Measurements from ENCODE around the gene LIPT2. TPM values are rescaled to one million over a fixed set of nuclear protein-coding genes. Genes with fewer than 3 reads are reported as not detected.

The LIPT2 gene
- total and polyA plus RNA-seq, 2 experiments from 2014 or later: 8.2 to 16.9 TPM

GRCh38 chr11:74463216-74463615 is 30.3 kb downstream of the LIPT2 start:
- H3K4me1 Mint-ChIP-seq: peaks cover 16% of the 10 kb centered on the region

More at GRCh38 chr11:74463216-74463615, 30.3 kb downstream of the LIPT2 start:
- TF ChIP-seq EZH2phosphoT487 (IDR thresholded peaks at IDR 0.05; ENCODE audit: unreplicated experiment): no peak
- TF ChIP-seq STAT1 (IDR thresholded peaks at IDR 0.05; ENCODE audit: unreplicated experiment): no peak
- TF ChIP-seq, protein P1, sequence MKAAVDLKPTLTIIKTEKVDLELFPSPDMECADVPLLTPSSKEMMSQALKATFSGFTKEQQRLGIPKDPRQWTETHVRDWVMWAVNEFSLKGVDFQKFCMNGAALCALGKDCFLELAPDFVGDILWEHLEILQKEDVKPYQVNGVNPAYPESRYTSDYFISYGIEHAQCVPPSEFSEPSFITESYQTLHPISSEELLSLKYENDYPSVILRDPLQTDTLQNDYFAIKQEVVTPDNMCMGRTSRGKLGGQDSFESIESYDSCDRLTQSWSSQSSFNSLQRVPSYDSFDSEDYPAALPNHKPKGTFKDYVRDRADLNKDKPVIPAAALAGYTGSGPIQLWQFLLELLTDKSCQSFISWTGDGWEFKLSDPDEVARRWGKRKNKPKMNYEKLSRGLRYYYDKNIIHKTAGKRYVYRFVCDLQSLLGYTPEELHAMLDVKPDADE (IDR thresholded peaks at IDR 0.05): no peak
- TF ChIP-seq JUNB (IDR thresholded peaks at IDR 0.05; ENCODE audit: unreplicated experiment): no peak
- no peak for TF ChIP-seq ZNF331 (CRISPR knock-in tag; IDR thresholded peaks at IDR 0.05; ENCODE audit: low read depth)
- TF ChIP-seq NANOG (IDR thresholded peaks at IDR 0.05; ENCODE audit: borderline replicate concordance): no peak
- TF ChIP-seq EZH2 (IDR thresholded peaks at IDR 0.05; ENCODE audit: low read depth, unreplicated experiment): no peak
- TF ChIP-seq ZNF114 (CRISPR knock-in tag; IDR thresholded peaks at IDR 0.05): no peak
- TF ChIP-seq, protein P2, sequence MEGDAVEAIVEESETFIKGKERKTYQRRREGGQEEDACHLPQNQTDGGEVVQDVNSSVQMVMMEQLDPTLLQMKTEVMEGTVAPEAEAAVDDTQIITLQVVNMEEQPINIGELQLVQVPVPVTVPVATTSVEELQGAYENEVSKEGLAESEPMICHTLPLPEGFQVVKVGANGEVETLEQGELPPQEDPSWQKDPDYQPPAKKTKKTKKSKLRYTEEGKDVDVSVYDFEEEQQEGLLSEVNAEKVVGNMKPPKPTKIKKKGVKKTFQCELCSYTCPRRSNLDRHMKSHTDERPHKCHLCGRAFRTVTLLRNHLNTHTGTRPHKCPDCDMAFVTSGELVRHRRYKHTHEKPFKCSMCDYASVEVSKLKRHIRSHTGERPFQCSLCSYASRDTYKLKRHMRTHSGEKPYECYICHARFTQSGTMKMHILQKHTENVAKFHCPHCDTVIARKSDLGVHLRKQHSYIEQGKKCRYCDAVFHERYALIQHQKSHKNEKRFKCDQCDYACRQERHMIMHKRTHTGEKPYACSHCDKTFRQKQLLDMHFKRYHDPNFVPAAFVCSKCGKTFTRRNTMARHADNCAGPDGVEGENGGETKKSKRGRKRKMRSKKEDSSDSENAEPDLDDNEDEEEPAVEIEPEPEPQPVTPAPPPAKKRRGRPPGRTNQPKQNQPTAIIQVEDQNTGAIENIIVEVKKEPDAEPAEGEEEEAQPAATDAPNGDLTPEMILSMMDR (conservative IDR thresholded peaks at IDR 0.05; ENCODE audit: low read depth in 2 of 2): no peak
- TF ChIP-seq, protein P3, sequence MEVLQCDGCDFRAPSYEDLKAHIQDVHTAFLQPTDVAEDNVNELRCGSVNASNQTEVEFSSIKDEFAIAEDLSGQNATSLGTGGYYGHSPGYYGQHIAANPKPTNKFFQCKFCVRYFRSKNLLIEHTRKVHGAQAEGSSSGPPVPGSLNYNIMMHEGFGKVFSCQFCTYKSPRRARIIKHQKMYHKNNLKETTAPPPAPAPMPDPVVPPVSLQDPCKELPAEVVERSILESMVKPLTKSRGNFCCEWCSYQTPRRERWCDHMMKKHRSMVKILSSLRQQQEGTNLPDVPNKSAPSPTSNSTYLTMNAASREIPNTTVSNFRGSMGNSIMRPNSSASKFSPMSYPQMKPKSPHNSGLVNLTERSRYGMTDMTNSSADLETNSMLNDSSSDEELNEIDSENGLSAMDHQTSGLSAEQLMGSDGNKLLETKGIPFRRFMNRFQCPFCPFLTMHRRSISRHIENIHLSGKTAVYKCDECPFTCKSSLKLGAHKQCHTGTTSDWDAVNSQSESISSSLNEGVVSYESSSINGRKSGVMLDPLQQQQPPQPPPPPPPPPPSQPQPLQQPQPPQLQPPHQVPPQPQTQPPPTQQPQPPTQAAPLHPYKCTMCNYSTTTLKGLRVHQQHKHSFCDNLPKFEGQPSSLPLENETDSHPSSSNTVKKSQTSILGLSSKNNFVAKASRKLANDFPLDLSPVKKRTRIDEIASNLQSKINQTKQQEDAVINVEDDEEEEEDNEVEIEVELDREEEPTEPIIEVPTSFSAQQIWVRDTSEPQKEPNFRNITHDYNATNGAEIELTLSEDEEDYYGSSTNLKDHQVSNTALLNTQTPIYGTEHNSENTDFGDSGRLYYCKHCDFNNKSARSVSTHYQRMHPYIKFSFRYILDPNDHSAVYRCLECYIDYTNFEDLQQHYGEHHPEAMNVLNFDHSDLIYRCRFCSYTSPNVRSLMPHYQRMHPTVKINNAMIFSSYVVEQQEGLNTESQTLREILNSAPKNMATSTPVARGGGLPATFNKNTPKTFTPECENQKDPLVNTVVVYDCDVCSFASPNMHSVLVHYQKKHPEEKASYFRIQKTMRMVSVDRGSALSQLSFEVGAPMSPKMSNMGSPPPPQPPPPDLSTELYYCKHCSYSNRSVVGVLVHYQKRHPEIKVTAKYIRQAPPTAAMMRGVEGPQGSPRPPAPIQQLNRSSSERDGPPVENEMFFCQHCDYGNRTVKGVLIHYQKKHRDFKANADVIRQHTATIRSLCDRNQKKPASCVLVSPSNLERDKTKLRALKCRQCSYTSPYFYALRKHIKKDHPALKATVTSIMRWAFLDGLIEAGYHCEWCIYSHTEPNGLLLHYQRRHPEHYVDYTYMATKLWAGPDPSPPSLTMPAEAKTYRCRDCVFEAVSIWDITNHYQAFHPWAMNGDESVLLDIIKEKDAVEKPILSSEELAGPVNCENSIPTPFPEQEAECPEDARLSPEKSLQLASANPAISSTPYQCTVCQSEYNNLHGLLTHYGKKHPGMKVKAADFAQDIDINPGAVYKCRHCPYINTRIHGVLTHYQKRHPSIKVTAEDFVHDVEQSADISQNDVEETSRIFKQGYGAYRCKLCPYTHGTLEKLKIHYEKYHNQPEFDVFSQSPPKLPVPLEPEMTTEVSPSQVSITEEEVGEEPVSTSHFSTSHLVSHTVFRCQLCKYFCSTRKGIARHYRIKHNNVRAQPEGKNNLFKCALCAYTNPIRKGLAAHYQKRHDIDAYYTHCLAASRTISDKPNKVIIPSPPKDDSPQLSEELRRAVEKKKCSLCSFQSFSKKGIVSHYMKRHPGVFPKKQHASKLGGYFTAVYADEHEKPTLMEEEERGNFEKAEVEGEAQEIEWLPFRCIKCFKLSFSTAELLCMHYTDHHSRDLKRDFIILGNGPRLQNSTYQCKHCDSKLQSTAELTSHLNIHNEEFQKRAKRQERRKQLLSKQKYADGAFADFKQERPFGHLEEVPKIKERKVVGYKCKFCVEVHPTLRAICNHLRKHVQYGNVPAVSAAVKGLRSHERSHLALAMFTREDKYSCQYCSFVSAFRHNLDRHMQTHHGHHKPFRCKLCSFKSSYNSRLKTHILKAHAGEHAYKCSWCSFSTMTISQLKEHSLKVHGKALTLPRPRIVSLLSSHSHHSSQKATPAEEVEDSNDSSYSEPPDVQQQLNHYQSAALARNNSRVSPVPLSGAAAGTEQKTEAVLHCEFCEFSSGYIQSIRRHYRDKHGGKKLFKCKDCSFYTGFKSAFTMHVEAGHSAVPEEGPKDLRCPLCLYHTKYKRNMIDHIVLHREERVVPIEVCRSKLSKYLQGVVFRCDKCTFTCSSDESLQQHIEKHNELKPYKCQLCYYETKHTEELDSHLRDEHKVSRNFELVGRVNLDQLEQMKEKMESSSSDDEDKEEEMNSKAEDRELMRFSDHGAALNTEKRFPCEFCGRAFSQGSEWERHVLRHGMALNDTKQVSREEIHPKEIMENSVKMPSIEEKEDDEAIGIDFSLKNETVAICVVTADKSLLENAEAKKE (CRISPR knock-in tag; IDR thresholded peaks at IDR 0.05): no peak
- Mint-ChIP-seq H3K9me3 (no peaks in the 10 kb centered on the region), H3K27ac (no peak overlapping the region), H3K27me3 (ENCODE audit: insufficient read depth, low read depth, poor library complexity) (peaks cover 11% of the 10 kb centered on the region), H3K36me3 (ENCODE audit: low read depth) (no peaks in the 10 kb centered on the region), H3K4me3 (no peak overlapping the region)
- no peak for DNase-seq (ENCODE audit: low spot score)
- no peaks in the 10 kb centered on the region for H3K79me2 ChIP-seq (replicated peaks; ENCODE audit: insufficient read depth)
- H3K36me3 ChIP-seq (ENCODE audit: insufficient read depth): no peaks in the 10 kb centered on the region
- H3K4me1 ChIP-seq (ENCODE audit: insufficient read depth): peaks cover 23% of the 10 kb centered on the region
- no peak overlapping the region for H3K4me2 ChIP-seq
- H3K4me3 ChIP-seq: no peak overlapping the region
- no peak overlapping the region for H2AFZ ChIP-seq
- peaks cover 13% of the 10 kb centered on the region for H3K9me2 ChIP-seq (ENCODE audit: insufficient read depth)
- no peaks in the 10 kb centered on the region for H3F3A ChIP-seq (replicated peaks; ENCODE audit: low read depth)
- ATAC-seq: no peak
- H3K27me3 ChIP-seq (ENCODE audit: insufficient read depth): peaks cover 11% of the 10 kb centered on the region; the same call in 1 of the 2 replicates
- no peaks in the 10 kb centered on the region for H4K20me1 ChIP-seq (replicated peaks; ENCODE audit: insufficient read depth)
- no peak overlapping the region for H3K27ac ChIP-seq (ENCODE audit: low read depth)
